Measurements from ENCODE around the gene CATSPER2.
"Not testable (repeated sequence)": the region's sequence is repeated elsewhere in the genome, so short reads cannot be mapped to it uniquely, and the experiment has no call there.

DNA sequence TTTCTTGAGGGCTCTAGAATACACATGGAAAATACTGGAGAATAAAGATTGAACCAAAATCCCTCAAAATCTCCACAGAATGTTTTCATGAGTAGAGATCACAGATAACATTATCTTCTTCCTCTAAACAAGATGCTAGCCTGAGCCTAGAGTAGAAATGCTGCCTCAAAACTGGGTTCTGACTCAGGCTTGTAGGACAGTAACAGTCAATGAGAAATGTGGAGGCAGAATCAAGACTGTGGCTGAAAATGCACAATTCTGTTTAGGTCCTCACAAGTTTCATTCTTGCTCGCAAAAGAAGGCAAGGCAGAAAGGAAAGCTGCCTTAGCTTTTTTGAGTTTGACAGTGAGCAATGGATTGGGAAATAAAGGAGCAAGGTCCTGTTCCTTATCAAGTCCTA lies 25.5 kb upstream of the CATSPER2 start:
- TF ChIP-seq, protein P1, sequence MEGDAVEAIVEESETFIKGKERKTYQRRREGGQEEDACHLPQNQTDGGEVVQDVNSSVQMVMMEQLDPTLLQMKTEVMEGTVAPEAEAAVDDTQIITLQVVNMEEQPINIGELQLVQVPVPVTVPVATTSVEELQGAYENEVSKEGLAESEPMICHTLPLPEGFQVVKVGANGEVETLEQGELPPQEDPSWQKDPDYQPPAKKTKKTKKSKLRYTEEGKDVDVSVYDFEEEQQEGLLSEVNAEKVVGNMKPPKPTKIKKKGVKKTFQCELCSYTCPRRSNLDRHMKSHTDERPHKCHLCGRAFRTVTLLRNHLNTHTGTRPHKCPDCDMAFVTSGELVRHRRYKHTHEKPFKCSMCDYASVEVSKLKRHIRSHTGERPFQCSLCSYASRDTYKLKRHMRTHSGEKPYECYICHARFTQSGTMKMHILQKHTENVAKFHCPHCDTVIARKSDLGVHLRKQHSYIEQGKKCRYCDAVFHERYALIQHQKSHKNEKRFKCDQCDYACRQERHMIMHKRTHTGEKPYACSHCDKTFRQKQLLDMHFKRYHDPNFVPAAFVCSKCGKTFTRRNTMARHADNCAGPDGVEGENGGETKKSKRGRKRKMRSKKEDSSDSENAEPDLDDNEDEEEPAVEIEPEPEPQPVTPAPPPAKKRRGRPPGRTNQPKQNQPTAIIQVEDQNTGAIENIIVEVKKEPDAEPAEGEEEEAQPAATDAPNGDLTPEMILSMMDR (IDR thresholded peaks at IDR 0.05), result not testable (repeated sequence)
- not testable (repeated sequence) for TF ChIP-seq POLR2A (IDR thresholded peaks at IDR 0.05)
